Hepatocyte (in vitro differentiated cells): ENCODE results near the gene FFAR3. TPM values are rescaled to one million over a fixed set of nuclear protein-coding genes. Genes with fewer than 3 reads are reported as not detected.

ENCODE experiments used
- DNase-seq: peaks from one replicate; pipeline ENCODE4 v3.0.0-alpha.2; 2016; ENCODE audit warnings: low spot score
- H2AFZ ChIP-seq: fragments of 200-600 bp; sonication (generic); 2 replicates; pipeline ENCODE4 v1.6.0; 2016; ENCODE audit warnings: antibody characterized with exemption, mild to moderate bottlenecking
- H3K27ac ChIP-seq: fragments of 200-600 bp; sonication (generic); 2 replicates; pipeline ENCODE4 v1.5.1; 2016; ENCODE audit warnings: mild to moderate bottlenecking
- H3K27me3 ChIP-seq: fragments of 200-600 bp; sonication (generic); 2 replicates; pipeline ENCODE4 v1.6.1; 2016
- H3K36me3 ChIP-seq: fragments of 200-600 bp; sonication (generic); replicated peaks from 2 replicates; pipeline ENCODE4 v1.5.1; 2016; ENCODE audit warnings: low read depth; ENCODE audit not compliant: insufficient read depth
- H3K4me1 ChIP-seq: fragments of 200-600 bp; sonication (generic); 2 replicates; pipeline ENCODE4 v1.5.1; 2016; ENCODE audit warnings: mild to moderate bottlenecking, moderate library complexity; ENCODE audit not compliant: insufficient read depth
- H3K4me2 ChIP-seq: fragments of 200-600 bp; sonication (generic); 2 replicates; pipeline ENCODE4 v1.6.0; 2016
- H3K4me3 ChIP-seq: fragments of 200-600 bp; sonication (generic); 2 replicates; pipeline ENCODE4 v1.5.1; 2016; ENCODE audit warnings: mild to moderate bottlenecking
- H3K79me2 ChIP-seq: fragments of 200-600 bp; sonication (generic); 2 replicates; pipeline ENCODE4 v1.6.0; 2017; ENCODE audit warnings: mild to moderate bottlenecking
- H3K9me2 ChIP-seq: fragments of 200-600 bp; sonication (generic); replicated peaks from 2 replicates; pipeline ENCODE4 v1.6.0; 2017; ENCODE audit warnings: mild to moderate bottlenecking; ENCODE audit not compliant: insufficient read depth
- H3K9me3 ChIP-seq: fragments of 200-600 bp; sonication (generic); 2 replicates; pipeline ENCODE4 v1.5.1; 2016; ENCODE audit warnings: low read depth, mild to moderate bottlenecking
- H4K20me1 ChIP-seq: fragments of 200-600 bp; sonication (generic); 2 replicates; pipeline ENCODE4 v1.6.0; 2016; ENCODE audit warnings: mild to moderate bottlenecking; ENCODE audit not compliant: insufficient read depth, poor library complexity, severe bottlenecking
- CTCF ChIP-seq: fragments of 200-600 bp; sonication (generic); IDR thresholded peaks from 2 replicates; pipeline ENCODE4 v1.5.1; 2016; ENCODE audit warnings: antibody characterized with exemption, mild to moderate bottlenecking; ENCODE audit not compliant: poor library complexity
- EZH2 ChIP-seq: fragments of 200-600 bp; sonication (generic); IDR thresholded peaks from 2 replicates; pipeline ENCODE4 v1.6.1; 2016; ENCODE audit warnings: antibody characterized with exemption, mild to moderate bottlenecking, borderline replicate concordance
- EZH2phosphoT487 ChIP-seq: fragments of 200-600 bp; sonication (generic); IDR thresholded peaks from one replicate; pipeline ENCODE4 v1.6.1; 2018; ENCODE audit warnings: antibody characterized with exemption, mild to moderate bottlenecking, low read depth, moderate library complexity; ENCODE audit not compliant: unreplicated experiment, severe bottlenecking
- WGBS: methylation state at CpG from one replicate; pipeline ENCODE4 v1.1.6; 2016; ENCODE audit warnings: low lambda C conversion rate; ENCODE audit errors: missing lambda C conversion rate; 5-methylcytosine and 5-hydroxymethylcytosine counted together
- polyA plus RNA-seq: library from polyadenylated mRNA; unstranded; fragments of >200 nt; fragmentation: Nextera tagmentation; extraction: Ambion mirVana; gene quantifications from 2 replicates; pipeline ENCODE4 v1.2.1, GENCODE V29; 2016
- total RNA-seq: library from RNA; depleted of rRNA; stranded (reverse); fragments of >200 nt; gene quantifications from 2 replicates; pipeline ENCODE4 v1.2.3, GENCODE V29; 2014

The FFAR3 gene
- total and polyA plus RNA-seq, 2 experiments from 2014 or later: 0.80 TPM; not detected in 1

GRCh38 chr19:35332817-35333216 is 25.4 kb upstream of the FFAR3 start:
- H3K9me3 ChIP-seq: no peaks in the 10 kb centered on the region
- no peaks in the 10 kb centered on the region for H3K79me2 ChIP-seq
- no peak for DNase-seq
- TF ChIP-seq EZH2phosphoT487: no peak
- no peak for TF ChIP-seq EZH2
- TF ChIP-seq CTCF: no peak
- no peaks in the 10 kb centered on the region for H3K9me2 ChIP-seq
- H3K4me3 ChIP-seq: no peak overlapping the region
- no peak overlapping the region for H3K4me2 ChIP-seq
- no peaks in the 10 kb centered on the region for H3K27me3 ChIP-seq
- H3K4me1 ChIP-seq: no peaks in the 10 kb centered on the region
- no peaks in the 10 kb centered on the region for H4K20me1 ChIP-seq
- no peaks in the 10 kb centered on the region for H3K36me3 ChIP-seq
- no peak overlapping the region for H3K27ac ChIP-seq
- 86% methylated on average over 12 of the region's 12 CpGs for WGBS
- H2AFZ ChIP-seq: no peak overlapping the region

GRCh38 chr19:35334144-35334753 is 24.0 kb upstream of the FFAR3 start:
- 84% methylated on average over 10 of the region's 10 CpGs for WGBS
- Histone ChIP-seq H3K4me3 (no peak overlapping the region), H3K4me1 (no peaks in the 10 kb centered on the region), H4K20me1 (no peaks in the 10 kb centered on the region), H3K36me3 (no peaks in the 10 kb centered on the region), H3K9me3 (no peaks in the 10 kb centered on the region), H3K27ac (no peak overlapping the region), H2AFZ (no peak overlapping the region), H3K79me2 (no peaks in the 10 kb centered on the region), H3K9me2 (no peaks in the 10 kb centered on the region), H3K27me3 (no peaks in the 10 kb centered on the region), H3K4me2 (no peak overlapping the region)
- DNase-seq: no peak
- TF ChIP-seq CTCF (no peak), EZH2 (no peak), EZH2phosphoT487 (no peak)

GRCh38 chr19:35336166-35336955 is 21.9 kb upstream of the FFAR3 start:
- DNase-seq: no peak
- Histone ChIP-seq H3K27me3 (no peaks in the 10 kb centered on the region), H3K4me2 (no peak overlapping the region), H4K20me1 (no peaks in the 10 kb centered on the region), H3K9me3 (no peaks in the 10 kb centered on the region), H3K79me2 (no peaks in the 10 kb centered on the region), H3K36me3 (no peaks in the 10 kb centered on the region), H3K4me1 (no peaks in the 10 kb centered on the region), H2AFZ (no peak overlapping the region), H3K4me3 (no peak overlapping the region), H3K27ac (no peak overlapping the region), H3K9me2 (no peaks in the 10 kb centered on the region)
- WGBS: 92% methylated on average over 21 of the region's 21 CpGs
- TF ChIP-seq EZH2phosphoT487 (no peak), EZH2 (no peak), CTCF (no peak)
